SK-N-DZ (cell line): ENCODE data around the gene XCR1.
"Not testable (repeated sequence)": the region's sequence is repeated elsewhere in the genome, so short reads cannot be mapped to it uniquely, and the experiment has no call there.

Experiments
- DNase-seq: peaks from one replicate; pipeline ENCODE4 v3.0.0-alpha.2; 2015; ENCODE audit warnings: low spot score

XCR1 gene

DNA sequence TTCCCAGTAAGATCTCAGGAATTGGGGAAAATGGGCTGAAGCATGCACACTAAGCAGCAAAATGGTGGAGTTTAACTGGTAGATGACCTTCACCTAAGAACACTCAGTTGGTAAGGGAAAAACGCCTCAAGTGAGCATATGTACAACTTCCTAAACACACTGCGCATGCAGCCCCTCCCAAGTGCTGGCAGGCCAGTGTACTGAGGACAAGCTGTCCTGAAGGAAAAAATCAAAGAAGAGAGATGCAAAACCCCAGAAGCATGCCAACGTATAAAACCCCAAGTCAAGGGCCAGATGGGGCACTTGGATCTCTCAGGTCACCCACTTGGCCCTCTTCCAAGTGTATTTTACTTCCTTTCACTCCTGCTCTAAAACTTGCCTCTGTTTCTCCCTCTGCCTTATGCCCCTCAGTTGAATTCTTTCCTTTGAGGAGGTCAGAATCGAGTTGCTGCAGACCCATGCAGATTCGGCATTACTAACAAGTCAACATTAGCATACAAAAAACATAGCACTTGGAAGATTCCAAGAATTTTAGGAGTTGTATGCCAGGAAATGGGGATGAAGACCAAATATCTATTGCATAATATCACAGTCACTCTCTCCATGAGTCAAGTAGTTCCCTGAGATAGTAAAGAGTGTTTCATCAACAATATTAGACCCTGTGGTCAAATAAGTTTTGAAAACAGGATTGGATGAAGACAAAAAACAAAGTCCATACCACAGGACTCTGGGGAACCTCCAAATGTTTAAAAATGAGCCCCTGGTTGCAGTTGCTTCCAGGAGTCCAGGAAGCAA is 20.8 kb downstream of the XCR1 start:
- no peak for DNase-seq

DNA sequence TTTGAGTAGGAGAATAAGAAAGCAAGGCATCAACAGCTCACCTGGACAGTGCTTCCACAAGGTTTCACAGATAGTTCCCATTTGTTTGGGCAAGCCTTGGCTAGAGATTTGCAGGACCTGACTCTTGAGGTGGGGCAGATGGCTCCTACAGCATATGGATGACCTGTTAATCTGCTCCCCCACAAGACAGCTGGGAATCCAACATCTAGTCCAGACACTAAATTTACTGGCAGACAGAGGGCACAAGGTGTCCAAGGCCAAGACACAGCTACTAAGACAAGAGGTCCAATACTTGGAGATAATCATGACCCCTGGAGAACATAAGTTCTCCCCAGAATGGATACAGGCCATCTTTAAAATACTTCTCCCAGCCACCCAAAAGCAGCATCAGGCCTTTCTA is 23.6 kb downstream of the XCR1 start:
- not testable (repeated sequence) for DNase-seq

DNA sequence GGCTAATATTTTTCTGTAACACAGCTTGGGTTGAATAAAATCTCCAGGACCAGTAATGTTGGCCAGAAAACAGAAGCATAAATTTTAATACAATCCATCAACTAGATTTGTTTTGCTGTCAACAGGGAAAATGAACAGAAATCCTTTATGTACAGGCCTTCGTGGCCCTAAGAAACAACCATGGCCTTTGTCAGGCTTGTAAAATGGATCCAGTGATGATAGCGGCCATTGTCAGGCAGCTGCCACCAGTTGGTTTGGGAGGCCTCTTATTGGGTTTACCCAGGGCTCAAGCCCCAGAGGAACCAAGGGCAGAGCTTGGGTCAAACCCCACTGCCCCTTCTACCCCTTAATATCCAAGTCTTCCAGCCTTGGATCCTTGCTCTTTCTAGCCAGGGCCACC is 26.1 kb downstream of the XCR1 start:
- DNase-seq = no peak

DNA sequence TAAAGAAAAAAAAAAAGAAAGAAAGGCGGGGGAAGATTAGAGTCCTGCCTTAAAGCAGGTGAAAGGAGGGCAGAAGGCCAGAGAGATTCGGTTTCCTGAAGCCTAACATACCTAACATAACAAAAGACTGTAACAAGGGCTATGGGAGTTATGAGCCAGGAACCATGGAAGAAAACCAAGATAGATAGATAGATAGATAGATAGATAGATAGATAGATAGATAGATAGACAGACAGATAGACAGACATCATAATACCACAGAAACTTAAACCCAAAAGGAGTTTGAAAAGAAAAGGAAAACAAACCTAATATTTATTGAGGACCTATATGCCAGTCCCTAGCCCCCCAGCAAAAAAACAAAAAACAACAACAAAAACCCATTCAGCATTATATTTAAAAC is 29.3 kb downstream of the XCR1 start:
- DNase-seq = no peak

- DNase-seq = not testable (repeated sequence)
These were observed 29.8 kb downstream of the XCR1 start for GRCh38 chr3:45997499-45997898.

GRCh38 chr3:45995236-45996192 is 31.8 kb downstream of the XCR1 start, which contains the start of gene FYCO1:
Gene FYCO1, minus strand, starts transcription at chr3:45995824. Its CDS starts 10,914 bp downstream, at chr3:45984910.
- peak; percentile 79 for DNase-seq

DNA sequence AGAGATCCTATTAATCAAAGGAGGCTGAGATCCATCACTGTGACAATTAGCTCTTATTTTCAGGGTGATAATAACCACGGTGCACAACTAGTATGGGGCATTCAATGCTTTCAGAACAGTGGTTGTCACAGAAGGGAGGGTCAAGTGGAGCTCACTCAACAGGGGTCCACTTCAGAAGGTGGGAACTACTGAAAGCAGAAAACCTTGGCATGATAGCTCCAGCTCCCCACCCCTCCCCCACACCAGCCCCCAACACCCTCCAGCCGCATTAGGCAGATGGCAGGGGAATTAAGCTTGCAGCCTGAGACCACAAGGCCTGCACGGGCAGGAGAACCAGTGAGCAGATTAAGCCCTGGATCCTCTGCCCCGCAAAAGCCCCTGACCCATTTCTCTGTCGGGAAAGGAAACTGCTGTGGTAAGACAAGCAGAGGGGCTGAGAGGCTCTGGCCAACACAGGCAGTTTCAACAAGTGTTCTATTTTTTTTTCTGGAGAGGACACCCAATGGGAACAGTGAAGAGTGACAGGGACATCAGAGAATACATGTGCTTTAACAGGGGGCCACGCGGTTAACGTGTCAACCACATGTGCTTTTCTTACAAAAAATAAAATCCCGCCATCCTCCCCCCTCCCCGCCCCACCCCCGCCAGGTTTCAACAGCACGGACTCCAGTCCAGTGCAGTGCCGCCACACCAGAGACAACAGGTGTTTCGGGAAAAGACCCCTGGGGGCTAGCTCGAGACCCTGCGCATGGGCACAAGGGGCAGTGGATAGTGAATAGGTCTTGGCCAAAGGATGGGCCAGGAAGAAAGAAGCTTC is 32.7 kb downstream of the XCR1 start:
- DNase-seq = peak; percentile 4

DNA sequence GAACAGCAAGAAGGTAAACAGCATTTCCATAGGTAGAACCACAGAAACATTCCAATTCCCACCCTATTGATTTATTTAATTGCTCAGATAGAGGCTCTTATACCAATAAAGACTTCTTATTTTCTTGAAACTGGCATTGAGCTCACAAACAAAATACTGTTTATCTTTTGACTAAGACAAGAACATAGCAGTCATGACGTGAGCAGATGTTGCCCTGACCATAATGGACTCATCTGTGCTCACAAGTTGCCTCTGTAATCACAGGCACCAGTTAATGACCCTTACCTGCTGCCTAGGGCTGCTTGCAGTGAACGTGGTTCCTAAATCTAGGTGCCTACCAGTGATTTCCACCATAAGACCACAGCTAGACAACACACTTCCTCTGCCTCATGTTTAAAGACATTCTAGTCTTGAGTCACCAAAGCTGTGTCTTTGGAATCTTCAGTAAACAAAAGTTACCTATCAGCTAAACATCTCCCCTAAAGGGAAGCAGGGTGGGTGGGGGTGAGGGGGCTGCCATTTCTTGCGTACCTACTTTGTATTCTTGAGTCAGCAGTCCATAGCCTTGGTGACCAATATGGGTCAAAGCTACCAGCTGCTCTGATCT is 33.8 kb downstream of the XCR1 start:
- DNase-seq = no peak

DNA sequence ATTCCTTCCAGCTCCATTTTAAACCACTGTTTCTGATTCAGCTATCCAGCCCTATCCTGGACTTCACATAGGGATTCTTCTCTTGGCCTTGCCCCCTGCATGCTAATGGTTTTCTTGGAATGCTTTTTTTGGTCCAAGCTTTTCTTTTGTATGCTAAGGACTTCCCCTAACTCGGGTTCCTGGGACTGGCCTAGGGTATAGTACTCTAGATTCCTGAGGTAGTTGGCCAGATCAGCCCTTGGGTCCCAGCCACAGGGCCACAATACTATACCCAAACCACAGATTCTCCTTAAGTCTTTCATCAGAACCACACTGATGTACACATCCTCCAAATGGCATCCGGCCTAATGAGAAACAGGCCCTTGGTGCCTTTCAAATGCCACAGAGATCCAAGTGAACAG is 34.5 kb downstream of the XCR1 start:
- no peak for DNase-seq

DNA sequence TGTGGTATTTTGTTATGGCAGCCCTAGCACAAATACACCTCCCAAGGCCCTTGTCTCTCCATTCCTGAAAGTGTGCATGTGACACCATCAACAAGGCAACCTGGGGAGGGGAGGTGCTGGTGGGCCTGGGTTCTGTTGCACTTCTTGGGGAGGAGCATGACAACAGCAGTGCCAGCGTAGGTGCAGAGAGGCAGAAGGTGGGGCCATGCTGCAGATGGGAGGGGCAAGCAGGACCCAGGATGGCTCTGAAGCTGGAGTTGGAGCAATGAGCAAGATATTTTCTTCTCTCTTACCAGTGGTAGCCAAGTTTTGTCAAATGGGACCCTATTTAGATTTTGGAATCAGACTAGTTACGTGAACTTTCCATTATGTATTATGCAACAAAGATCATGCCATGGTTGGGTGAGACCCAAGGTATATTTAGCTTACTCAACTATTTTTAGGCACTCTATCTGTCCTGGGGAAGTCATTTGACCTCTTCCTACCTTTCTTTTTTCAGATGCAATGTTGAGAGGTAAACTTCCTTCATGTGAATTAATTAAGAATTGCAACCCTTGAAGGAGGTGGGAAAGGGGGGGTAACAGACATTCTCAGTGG is 35.1 kb downstream of the XCR1 start:
- DNase-seq = no peak

GRCh38 chr3:45991341-45991740 is 35.9 kb downstream of the XCR1 start:
- DNase-seq = no peak

DNA sequence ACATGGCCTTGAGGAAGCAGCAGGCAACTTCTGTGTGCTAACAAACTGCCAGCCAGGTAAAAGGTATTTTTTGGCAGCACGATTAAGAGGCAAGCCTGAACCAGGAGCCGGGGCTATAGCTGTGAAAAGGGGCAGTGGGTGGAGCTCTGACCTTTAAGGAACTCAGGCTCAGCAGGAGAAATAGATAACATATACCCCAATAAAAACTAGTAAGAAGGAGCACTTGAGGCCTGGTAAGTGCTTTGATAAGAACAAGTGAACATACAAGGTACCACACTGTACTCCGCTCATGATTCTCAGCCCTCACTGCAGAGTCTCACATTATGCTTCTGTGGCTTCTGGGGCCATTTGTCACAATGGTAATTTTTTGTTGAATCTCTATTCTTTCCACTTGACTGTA is 37.1 kb downstream of the XCR1 start:
- no peak for DNase-seq

GRCh38 chr3:45988804-45989203 is 38.5 kb downstream of the XCR1 start:
- DNase-seq = no peak

DNA sequence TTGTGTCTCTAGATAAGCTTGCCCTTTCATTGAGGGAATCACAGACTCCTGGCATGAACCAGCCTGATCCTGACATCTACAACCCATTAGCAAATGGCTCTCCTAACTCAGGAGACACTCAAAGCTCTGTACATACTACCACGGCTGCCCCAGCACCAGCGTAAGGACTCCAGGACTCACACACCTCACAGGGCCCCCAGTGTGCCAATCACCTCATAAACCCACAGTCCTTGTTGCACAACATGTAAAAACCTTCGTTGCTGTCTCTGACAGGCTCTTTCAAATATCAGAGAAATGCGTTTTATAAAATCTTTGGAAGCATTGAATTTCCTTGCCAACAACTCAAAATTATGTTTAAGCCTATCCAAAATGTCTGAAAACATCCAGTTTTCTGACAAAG is 38.9 kb downstream of the XCR1 start:
- no peak for DNase-seq

DNA sequence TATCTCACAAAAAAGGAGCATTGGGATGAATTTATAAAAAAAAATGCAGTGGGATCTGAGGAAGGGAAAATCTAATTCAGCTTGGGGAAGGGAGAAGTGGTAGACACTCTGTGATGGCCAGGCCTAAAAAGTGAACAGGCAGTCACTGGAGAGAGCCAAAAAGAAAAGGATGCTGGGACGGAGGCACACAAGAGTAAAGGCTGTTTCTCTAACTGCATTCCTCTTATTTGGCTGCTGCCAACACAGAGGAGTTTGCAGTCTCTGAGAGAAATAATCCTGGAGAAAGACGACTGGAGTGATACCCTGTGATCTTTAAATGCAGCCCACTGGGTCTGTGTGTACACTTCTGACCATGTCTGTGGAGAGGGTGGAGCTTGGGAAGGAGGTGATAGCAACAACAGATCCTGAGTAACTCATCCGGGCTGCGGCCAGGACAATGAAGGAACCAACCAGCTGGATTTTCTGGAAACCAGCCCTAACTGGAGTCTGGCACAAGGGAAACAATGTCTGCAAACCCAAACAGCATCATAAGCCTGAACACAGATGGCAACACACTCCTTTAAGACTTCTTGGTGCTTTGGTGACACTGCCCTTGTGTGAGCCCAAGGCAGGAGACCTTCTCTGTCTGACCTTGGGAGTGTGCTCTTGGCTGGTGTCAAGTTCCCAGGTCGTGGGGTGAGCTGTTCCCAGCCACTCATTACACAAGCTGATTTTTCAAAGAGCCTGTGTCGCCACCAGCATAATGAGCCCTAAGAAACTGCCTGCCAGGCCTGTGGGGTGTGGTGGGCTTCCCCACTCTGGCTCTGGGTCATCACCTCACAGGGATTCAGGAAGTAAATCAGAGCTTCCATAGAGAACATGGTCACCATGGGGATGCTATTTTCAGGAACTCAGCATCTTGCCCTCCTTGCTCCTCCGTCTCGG is 39.7 kb downstream of the XCR1 start:
- no peak for DNase-seq

- DNase-seq = no peak
These were observed 40.8 kb downstream of the XCR1 start for GRCh38 chr3:45986303-45986982.

- no peak for DNase-seq
These were observed 41.6 kb downstream of the XCR1 start for GRCh38 chr3:45985532-45986302.
